Peyer's patch (tissue), 4 donors: Measurements from ENCODE around the gene CPLX4.

Experiments
- POLR2A ChIP-seq, 2 donors: fragments of 450-650 bp; IDR thresholded peaks; one replicate each; pipeline ENCODE4 v1.5.1; 2017; ENCODE audit warnings: antibody characterized with exemption in 2 of 2, mild to moderate bottlenecking in 2 of 2, moderate library complexity in 2 of 2
- TF ChIP-seq, protein P1 (sequence below), 6 experiments: fragments of 450-650 bp in 4 of 6; fragments of 200-600 bp in 2 of 6; sonication (generic) in 1 of 6; IDR thresholded peaks; one replicate each; pipeline ENCODE4 v1.5.1; 2017 to 2019; ENCODE audit warnings: antibody characterized with exemption in 6 of 6, mild to moderate bottlenecking in 3 of 6, moderate library complexity in 1 of 6

DNA sequence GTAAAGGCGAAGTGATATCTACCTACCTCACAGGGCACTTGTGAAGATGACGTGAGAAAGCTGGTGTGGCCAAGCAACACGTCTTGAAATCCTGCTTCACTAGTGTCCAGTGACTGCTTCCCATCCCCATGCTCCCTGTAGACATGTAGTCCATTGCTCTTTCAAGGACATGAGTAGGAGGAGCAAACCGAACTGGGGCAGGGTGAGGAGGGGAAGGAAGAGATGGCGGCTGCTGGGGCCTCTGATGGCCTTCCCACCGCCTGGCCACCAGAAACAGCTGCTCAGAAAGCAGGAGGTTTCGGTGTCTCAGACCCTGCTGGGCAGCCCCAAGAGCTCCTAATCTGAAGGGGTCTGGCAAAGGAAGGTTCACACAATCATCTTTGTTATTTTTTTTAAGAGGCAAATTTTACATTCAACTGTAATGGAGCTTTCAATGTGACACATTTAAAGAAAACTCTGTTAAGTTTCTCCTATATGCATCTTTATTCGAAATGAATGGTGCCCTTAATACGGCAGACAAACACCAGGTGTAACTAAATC lies 14.7 kb downstream of the CPLX4 start:
- no peak for TF ChIP-seq POLR2A (IDR thresholded peaks at IDR 0.05)
- TF ChIP-seq, protein P1, sequence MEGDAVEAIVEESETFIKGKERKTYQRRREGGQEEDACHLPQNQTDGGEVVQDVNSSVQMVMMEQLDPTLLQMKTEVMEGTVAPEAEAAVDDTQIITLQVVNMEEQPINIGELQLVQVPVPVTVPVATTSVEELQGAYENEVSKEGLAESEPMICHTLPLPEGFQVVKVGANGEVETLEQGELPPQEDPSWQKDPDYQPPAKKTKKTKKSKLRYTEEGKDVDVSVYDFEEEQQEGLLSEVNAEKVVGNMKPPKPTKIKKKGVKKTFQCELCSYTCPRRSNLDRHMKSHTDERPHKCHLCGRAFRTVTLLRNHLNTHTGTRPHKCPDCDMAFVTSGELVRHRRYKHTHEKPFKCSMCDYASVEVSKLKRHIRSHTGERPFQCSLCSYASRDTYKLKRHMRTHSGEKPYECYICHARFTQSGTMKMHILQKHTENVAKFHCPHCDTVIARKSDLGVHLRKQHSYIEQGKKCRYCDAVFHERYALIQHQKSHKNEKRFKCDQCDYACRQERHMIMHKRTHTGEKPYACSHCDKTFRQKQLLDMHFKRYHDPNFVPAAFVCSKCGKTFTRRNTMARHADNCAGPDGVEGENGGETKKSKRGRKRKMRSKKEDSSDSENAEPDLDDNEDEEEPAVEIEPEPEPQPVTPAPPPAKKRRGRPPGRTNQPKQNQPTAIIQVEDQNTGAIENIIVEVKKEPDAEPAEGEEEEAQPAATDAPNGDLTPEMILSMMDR (IDR thresholded peaks at IDR 0.05), result no peak
